ENCODE results near the gene HMOX1.

DNA sequence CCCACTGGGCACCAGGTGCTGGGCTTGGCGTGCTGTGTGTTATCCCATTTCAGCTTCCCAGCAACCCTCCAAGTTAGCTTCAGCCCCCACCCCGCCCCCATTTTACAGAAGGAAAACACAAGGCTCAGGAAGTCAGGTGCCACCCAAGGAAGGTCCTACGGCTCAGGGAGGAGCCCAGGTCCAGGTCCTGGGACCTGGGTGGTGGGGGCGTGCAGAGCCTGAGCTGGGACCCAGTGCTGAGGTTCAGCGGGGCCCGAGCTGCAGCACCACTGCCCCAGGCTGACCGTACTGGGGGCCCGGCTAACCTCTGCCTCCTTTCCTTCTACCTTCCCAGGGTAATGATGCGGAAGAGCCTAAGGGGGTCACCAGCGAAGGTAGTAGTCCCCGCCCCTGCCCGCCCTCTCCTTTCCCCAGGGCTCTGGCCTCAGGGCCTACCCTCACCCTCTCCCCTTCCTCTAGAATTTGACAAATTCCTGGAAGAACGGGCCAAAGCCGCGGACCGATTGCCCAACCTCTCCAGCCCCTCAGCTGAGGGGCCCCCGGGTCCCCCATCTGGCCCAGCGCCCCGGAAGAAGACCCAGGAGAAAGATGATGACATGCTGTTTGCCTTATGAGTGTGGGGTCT is 34.2 kb upstream of the HMOX1 start:
- TF ChIP-seq, protein P1, sequence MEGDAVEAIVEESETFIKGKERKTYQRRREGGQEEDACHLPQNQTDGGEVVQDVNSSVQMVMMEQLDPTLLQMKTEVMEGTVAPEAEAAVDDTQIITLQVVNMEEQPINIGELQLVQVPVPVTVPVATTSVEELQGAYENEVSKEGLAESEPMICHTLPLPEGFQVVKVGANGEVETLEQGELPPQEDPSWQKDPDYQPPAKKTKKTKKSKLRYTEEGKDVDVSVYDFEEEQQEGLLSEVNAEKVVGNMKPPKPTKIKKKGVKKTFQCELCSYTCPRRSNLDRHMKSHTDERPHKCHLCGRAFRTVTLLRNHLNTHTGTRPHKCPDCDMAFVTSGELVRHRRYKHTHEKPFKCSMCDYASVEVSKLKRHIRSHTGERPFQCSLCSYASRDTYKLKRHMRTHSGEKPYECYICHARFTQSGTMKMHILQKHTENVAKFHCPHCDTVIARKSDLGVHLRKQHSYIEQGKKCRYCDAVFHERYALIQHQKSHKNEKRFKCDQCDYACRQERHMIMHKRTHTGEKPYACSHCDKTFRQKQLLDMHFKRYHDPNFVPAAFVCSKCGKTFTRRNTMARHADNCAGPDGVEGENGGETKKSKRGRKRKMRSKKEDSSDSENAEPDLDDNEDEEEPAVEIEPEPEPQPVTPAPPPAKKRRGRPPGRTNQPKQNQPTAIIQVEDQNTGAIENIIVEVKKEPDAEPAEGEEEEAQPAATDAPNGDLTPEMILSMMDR (IDR thresholded peaks at IDR 0.05 in 4 of 5, conservative IDR thresholded peaks at IDR 0.05 in 1 of 5): no peak
- no peak for TF ChIP-seq POLR2A (IDR thresholded peaks at IDR 0.05)
